Activated naive CD4-positive, alpha-beta T cell treated with anti-CD3 and anti-CD28 coated beads for 36 hours (primary cell): ENCODE measurements around the gene PASK. TPM values are rescaled to one million over a fixed set of nuclear protein-coding genes. Genes with fewer than 3 reads are reported as not detected.

Experiments used
- CTCF ChIA-PET: fragments of 350-600 bp; sonication (Branson Sonifier 250); formaldehyde crosslinking; loops from one replicate; lab custom pipeline; 2021; ENCODE audit warnings: antibody characterized with exemption; lab: Charles Lee
- DNase-seq: peaks from one replicate; pipeline ENCODE4 v3.0.0-alpha.2; 2020
- H3K27ac Mint-ChIP-seq: one replicate; pipeline ENCODE4 v1.8.0; 2021; ENCODE audit warnings: mild to moderate bottlenecking, mixed read lengths
- H3K27me3 Mint-ChIP-seq: one replicate; pipeline ENCODE4 v1.8.0; 2021; ENCODE audit warnings: low read depth, mixed read lengths
- H3K36me3 Mint-ChIP-seq: one replicate; pipeline ENCODE4 v1.8.0; 2021; ENCODE audit warnings: low read depth, mixed read lengths
- H3K4me1 Mint-ChIP-seq: one replicate; pipeline ENCODE4 v1.8.0; 2021; ENCODE audit warnings: low read depth, mixed read lengths
- H3K4me3 Mint-ChIP-seq: one replicate; pipeline ENCODE4 v1.8.0; 2021; ENCODE audit warnings: mild to moderate bottlenecking, moderate library complexity, mixed read lengths
- H3K9me3 Mint-ChIP-seq: one replicate; pipeline ENCODE4 v1.8.0; 2021; ENCODE audit warnings: mixed read lengths
- intact Hi-C: fragments of 100-400 bp; cut with micrococcal nuclease; formaldehyde crosslinking; loops from one replicate; pipeline ENCODE4 v1.15.1; 2023
- total RNA-seq, 2 experiments: library from RNA; stranded (reverse); gene quantifications; one replicate each; pipeline ENCODE4 v1.2.3, GENCODE V29; 2021

Gene PASK
- total RNA-seq, 2 experiments from 2014 or later = 71.5 to 72.0 TPM

DNA sequence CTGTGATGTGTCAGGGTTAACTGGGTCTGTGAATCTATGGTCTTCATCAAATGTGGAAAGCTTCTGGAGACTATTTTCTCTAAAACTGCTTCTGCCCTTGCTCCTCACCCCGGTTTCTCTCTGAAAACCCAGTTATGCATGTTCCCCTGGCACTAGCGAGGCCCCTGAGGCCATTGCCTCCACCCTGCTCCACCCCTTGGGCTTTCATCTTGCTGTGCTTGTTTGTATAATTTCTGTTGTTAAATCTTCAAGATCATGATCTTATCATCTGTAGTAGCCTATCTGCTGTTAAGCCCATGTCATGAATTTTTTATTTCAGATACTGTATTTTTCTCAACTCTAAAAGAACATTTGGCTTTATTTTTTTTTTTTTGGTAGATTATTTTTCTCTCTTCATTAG is 24.3 kb upstream of the PASK start:
- CTCF ChIA-PET = interaction anchor here (0.6 kb wide), 1 partner anchor 95 kb away, joined by 3 read pairs; no protein-coding TSS in a partner anchor
- no peak overlapping the region for H3K27ac Mint-ChIP-seq
- no peaks in the 10 kb centered on the region for H3K27me3 Mint-ChIP-seq
- peaks cover 47% of the 10 kb centered on the region for H3K36me3 Mint-ChIP-seq
- no peak for DNase-seq
- peaks cover 15% of the 10 kb centered on the region for H3K9me3 Mint-ChIP-seq
- no peaks in the 10 kb centered on the region for H3K4me1 Mint-ChIP-seq
- intact Hi-C loops = no loop called here
- no peak overlapping the region for H3K4me3 Mint-ChIP-seq

DNA sequence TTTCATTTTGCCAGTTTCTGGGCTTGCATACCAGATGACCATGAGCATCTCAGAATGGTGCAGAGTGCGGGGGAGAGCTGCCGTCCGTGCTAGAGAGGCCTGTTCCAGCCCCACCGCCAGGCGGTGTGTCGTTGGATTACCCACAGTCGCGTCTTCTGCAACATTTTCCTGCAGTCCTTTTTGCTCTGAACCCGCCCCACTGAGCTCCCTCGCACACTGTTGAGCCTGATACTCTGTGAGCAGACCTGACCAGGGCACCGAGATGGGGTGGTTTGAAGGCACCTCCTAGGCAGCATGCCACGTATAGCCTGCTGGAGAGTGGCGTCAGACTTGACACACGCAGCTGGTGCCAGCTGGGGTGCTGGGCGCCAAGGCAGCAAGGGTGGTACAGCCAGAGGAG is 19.1 kb upstream of the PASK start:
- H3K27me3 Mint-ChIP-seq = no peaks in the 10 kb centered on the region
- no peak overlapping the region for H3K4me3 Mint-ChIP-seq
- no peak overlapping the region for H3K27ac Mint-ChIP-seq
- peaks cover 55% of the 10 kb centered on the region for H3K36me3 Mint-ChIP-seq
- H3K4me1 Mint-ChIP-seq = no peaks in the 10 kb centered on the region
- no peak for DNase-seq
- peaks cover 15% of the 10 kb centered on the region for H3K9me3 Mint-ChIP-seq
- intact Hi-C loops = no loop called here
- CTCF ChIA-PET = no interaction called here

DNA sequence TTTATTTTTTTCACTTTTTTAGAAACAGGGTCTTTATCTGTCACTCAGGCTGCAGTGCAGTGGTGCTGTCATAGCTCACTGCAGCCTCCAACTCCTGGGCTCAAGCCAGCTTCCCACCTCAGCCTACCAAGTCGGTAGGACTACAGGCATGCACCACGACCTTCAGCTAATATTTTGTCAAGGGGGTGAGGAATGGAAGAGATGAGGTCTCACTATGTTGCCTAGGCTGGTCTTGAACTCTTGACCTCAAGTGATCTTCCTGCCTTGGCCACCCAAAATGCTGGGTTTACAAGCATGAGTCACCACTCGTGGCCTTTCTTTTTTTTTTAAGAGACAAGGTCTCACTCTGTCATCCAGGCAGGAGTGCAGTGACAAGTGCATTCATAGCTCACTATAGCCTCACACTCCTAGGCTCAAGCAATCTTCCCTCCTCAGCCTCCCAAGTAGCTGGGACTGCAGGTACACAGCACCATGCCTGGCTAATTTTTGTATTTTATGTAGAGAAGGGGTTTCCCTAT is 14.4 kb upstream of the PASK start:
- no peaks in the 10 kb centered on the region for H3K4me1 Mint-ChIP-seq
- H3K27ac Mint-ChIP-seq = no peak overlapping the region
- no peaks in the 10 kb centered on the region for H3K27me3 Mint-ChIP-seq
- no peaks in the 10 kb centered on the region for H3K9me3 Mint-ChIP-seq
- CTCF ChIA-PET = interaction anchor here (0.7 kb wide), 1 partner anchor 8 kb away, joined by 3 read pairs; no protein-coding TSS in a partner anchor
- peaks cover 30% of the 10 kb centered on the region for H3K36me3 Mint-ChIP-seq
- DNase-seq = no peak
- no peak overlapping the region for H3K4me3 Mint-ChIP-seq
- intact Hi-C loops = no loop called here

DNA sequence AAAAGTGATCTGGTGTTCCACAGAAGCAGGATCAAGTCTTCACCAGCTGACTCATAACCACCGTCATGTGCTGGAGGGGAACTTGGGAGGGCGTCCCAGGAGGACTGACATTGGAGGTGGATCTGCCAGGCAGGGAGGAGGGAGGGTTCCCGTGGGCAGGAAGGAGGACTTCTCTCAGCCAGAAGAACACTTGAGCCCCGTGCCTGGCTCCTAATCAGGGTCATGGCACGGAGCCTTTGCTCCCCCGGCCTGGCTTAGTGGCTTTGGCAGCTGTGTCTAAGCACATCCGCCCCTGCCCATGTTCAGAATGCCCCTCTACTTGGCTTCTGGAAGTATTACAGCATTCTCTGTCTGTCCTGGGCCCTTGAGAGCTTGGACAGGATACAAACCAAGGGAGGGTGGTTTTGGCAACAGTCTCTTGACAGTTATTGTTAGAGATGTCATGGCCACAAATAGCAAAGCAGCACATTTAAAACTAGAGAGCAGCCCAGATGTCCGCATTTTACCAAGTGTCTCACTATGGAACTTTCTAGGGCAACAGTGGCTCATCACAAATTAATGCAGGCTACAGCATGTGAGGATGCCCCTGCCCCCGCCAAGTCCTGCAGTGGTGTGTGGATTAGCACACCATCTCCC is 12.5 kb upstream of the PASK start:
- CTCF ChIA-PET = no interaction called here
- no peak for DNase-seq
- Mint-ChIP-seq H3K4me3 (no peak overlapping the region), H3K4me1 (no peaks in the 10 kb centered on the region), H3K27me3 (no peaks in the 10 kb centered on the region), H3K27ac (no peak overlapping the region), H3K9me3 (no peaks in the 10 kb centered on the region), H3K36me3 (peaks cover 26% of the 10 kb centered on the region)
- intact Hi-C loops = no loop called here

DNA sequence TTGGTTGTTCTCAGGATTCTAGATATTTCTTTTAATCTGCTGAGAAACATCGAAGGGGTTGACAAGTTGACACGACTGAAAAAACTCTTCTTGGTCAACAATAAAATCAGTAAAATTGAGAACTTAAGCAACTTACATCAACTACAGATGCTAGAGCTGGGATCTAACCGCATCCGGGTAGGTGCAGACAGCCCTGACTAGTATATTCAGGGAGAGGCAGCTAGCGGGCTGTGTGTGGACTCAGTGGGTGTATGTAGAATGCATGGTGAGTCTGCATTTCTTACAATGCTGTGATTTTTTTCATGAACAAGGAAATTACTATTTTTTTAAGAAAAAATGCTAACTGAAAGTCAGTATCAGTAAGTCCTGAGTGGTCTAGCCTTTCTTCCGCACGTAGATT is 11.0 kb upstream of the PASK start:
- CTCF ChIA-PET = no interaction called here
- intact Hi-C loops = no loop called here
- Mint-ChIP-seq H3K27me3 (no peaks in the 10 kb centered on the region), H3K9me3 (no peaks in the 10 kb centered on the region), H3K4me1 (no peaks in the 10 kb centered on the region), H3K4me3 (no peak overlapping the region), H3K36me3 (peaks cover 20% of the 10 kb centered on the region), H3K27ac (no peak overlapping the region)
- DNase-seq = no peak

DNA sequence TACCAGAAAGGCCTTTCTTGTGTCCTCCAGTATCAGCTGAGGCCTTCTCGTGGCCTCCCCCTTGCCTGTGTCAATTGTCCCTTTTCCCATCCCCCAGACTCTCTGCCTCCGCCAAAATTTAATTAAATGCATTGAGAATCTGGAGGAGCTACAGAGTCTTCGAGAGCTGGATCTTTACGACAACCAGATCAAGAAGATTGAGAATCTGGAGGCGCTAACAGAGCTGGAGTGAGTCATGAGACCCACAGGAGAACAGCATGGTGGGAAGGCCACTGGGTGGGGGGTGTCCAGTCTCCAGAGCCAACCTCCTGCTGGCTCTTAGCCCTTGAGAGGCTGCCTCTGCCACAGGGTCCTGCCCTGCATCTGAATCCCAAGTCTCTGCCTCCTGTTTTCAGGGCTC is 9.8 kb upstream of the PASK start:
- CTCF ChIA-PET = no interaction called here
- Mint-ChIP-seq H3K27ac (peak overlapping the region; percentile 36), H3K27me3 (no peaks in the 10 kb centered on the region)

DNA sequence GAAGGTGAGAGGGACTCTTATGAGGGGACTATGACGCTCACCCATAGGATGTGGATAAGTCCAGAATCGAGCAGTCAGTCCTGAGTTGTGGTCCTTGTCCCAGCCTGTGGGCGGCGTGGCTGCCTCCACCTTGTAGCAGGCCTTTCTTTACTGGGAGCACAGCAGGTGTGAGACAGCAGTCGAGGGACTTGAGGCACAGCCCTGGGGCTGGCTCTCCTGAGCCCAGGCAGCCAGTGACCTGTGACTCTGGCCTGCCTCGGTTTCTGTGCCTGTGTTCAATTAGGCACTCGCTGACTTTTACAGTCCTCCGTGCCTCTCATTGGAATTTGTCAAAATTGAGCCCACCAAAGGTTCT is 9.3 kb upstream of the PASK start:
- Mint-ChIP-seq H3K4me3 (no peak overlapping the region), H3K36me3 (peaks cover 16% of the 10 kb centered on the region), H3K27ac (no peak overlapping the region), H3K4me1 (peaks cover 12% of the 10 kb centered on the region), H3K27me3 (no peaks in the 10 kb centered on the region), H3K9me3 (no peaks in the 10 kb centered on the region)
- DNase-seq = no peak
- CTCF ChIA-PET = no interaction called here
- intact Hi-C loops = no loop called here

More for the DNA sequence above, 9.8 kb upstream of the PASK start:
- Mint-ChIP-seq H3K36me3 (peaks cover 19% of the 10 kb centered on the region), H3K9me3 (no peaks in the 10 kb centered on the region), H3K4me1 (peaks cover 9% of the 10 kb centered on the region), H3K4me3 (no peak overlapping the region)
- DNase-seq = no peak
- intact Hi-C loops = no loop called here

DNA sequence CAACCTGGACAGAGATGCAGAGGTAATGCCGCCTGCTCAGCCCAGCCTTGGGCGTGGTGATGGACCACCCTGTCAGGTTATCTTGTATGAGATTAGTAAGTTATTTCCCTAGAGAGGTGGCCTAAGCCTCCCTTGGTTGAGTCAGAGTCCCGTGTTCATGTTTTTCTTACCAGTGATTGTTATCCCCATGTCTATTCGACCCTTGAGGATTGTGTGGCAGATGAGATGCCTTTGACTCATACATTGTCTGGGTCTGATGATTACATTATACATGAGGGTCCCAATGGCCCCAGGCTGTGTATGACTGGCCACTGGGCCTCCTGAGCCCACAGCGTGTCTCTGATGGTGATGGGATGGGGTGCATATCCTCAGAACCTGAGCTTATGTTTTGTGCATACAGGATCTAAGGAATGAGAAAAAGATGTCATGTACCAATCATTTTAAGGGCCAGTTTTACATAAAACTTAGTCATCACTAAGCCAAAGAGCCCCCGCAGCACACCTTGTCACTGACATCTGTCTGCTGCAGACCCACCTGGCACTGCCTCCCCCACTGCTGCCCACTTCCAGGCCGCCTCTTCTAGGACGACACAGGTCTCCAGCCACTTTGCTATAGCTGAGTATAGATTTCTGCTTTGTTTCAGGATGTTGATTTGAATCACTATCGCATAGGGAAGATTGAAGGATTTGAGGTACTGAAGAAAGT is 8.7 kb upstream of the PASK start:
- no peak for DNase-seq
- H3K27me3 Mint-ChIP-seq = no peaks in the 10 kb centered on the region
- H3K36me3 Mint-ChIP-seq = peaks cover 16% of the 10 kb centered on the region
- no peaks in the 10 kb centered on the region for H3K9me3 Mint-ChIP-seq
- H3K27ac Mint-ChIP-seq = no peak overlapping the region
- CTCF ChIA-PET = no interaction called here
- intact Hi-C loops = no loop called here
- H3K4me1 Mint-ChIP-seq = peaks cover 17% of the 10 kb centered on the region
- no peak overlapping the region for H3K4me3 Mint-ChIP-seq

DNA sequence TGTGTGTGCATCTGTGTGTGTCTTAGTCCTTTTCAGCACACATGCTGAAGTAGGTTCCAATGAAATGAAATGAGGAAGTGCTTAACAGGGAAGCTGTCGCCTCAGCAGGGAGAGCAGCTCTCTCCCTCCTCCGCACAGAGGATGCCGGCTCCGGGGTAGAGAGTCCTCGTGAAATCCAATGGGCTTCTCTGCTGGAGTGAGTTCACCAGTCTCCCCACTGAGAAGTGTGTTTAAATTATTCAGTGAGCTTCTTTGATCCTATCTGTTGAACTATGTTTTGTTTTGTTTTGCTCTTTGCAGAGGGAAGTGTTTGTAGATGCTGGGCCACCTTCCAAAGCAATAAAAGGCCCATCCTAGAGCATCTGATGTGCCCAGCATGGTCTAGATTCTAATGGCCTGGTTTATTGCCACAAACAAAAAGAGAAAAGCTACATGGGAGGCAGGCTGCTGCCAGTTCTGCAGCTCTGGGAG is 7.7 kb upstream of the PASK start:
- DNase-seq = no peak
- H3K27me3 Mint-ChIP-seq = no peaks in the 10 kb centered on the region
- intact Hi-C loops = no loop called here
- H3K27ac Mint-ChIP-seq = no peak overlapping the region
- CTCF ChIA-PET = interaction anchor here (0.5 kb wide), 1 partner anchor 159 kb away, joined by 3 read pairs; the partner anchor contains the start of genes HDLBP and SEPTIN2
- peaks cover 21% of the 10 kb centered on the region for H3K4me1 Mint-ChIP-seq
- H3K4me3 Mint-ChIP-seq = no peak overlapping the region
- H3K36me3 Mint-ChIP-seq = peaks cover 12% of the 10 kb centered on the region
- no peaks in the 10 kb centered on the region for H3K9me3 Mint-ChIP-seq

DNA sequence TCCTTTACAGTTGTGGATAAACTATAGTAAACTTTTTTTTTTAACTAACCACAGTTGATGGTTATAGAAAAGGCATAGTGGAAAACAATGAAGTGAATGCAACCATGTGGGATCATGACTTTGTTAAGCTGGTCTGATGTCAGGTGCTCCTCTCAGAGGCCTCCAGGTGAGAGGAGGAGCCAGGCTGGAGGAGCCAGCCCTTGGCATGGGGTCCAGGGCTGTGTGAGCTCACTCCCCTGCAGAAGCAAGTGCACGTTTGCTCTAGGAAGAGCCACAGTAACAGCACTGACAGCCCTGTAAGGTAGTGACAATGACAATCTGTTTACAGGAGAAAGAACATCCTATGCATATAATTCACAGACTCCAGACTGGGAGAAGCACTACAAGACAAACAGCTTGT is 6.7 kb upstream of the PASK start:
- peaks cover 31% of the 10 kb centered on the region for H3K4me1 Mint-ChIP-seq
- H3K36me3 Mint-ChIP-seq = peaks cover 12% of the 10 kb centered on the region
- no peak overlapping the region for H3K27ac Mint-ChIP-seq
- DNase-seq = no peak
- no peak overlapping the region for H3K4me3 Mint-ChIP-seq
- intact Hi-C loops = no loop called here
- H3K9me3 Mint-ChIP-seq = no peaks in the 10 kb centered on the region
- CTCF ChIA-PET = interaction anchor here (0.6 kb wide), 1 partner anchor 8 kb away, joined by 3 read pairs; no protein-coding TSS in a partner anchor
- no peaks in the 10 kb centered on the region for H3K27me3 Mint-ChIP-seq

DNA sequence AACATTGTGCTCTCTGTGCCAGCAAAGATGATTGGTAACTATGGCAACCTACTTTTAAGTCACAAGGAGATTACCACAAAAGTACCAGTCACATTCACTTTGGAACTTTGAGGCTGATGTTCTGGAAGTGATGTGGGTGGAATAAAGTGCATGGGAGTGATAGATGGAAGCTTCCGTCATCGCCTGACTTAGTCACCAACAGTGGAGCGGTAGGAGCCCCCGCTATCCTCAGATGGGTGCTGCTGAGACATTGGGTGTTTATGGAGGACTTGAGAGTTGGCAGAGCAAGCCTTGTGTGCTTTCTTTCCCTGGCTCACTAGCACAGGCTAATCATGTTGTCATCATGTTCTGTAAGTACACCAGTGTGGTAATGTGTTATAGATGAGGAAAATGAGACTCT is 5.6 kb upstream of the PASK start:
- H3K9me3 Mint-ChIP-seq = no peaks in the 10 kb centered on the region
- no peaks in the 10 kb centered on the region for H3K27me3 Mint-ChIP-seq
- DNase-seq = peak; percentile 50
- peak overlapping the region; percentile 28 for H3K27ac Mint-ChIP-seq
- intact Hi-C loops = loop anchor here (5.0 kb wide), 2 partner anchors 303 to 457 kb away; no protein-coding TSS in a partner anchor
- peaks cover 11% of the 10 kb centered on the region for H3K36me3 Mint-ChIP-seq
- CTCF ChIA-PET = interaction anchor here (0.6 kb wide), 1 partner anchor 241 kb away, joined by 3 read pairs; no protein-coding TSS in a partner anchor
- no peak overlapping the region for H3K4me3 Mint-ChIP-seq
- peaks cover 34% of the 10 kb centered on the region for H3K4me1 Mint-ChIP-seq

DNA sequence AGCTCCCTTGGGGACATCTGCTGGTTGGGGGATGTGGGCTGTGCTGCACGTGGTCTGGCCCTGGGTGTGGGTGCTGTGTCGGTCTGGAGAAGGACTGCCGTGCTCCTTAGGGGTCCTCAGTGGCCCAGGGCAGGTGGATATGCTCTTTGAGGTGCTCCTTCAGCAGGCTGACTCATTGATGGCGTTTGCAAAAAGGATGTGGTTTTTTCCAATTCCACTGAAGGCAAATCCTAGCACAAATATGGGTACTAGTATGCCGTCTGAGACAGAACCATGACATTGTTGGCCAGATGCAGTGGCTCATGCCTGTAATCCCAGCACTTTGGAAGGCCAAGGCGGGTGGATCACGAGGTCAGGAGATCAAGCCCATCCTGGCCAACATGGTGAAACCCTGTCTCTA is 4.3 kb upstream of the PASK start:
- peaks cover 7% of the 10 kb centered on the region for H3K36me3 Mint-ChIP-seq
- no peaks in the 10 kb centered on the region for H3K27me3 Mint-ChIP-seq
- H3K27ac Mint-ChIP-seq = peak overlapping the region; percentile 64
- no peak for DNase-seq
- H3K4me3 Mint-ChIP-seq = no peak overlapping the region
- intact Hi-C loops = loop anchor here (5.0 kb wide), 2 partner anchors 301 to 459 kb away; no protein-coding TSS in a partner anchor
- no peaks in the 10 kb centered on the region for H3K9me3 Mint-ChIP-seq
- CTCF ChIA-PET = interaction anchor here (1.0 kb wide), 1 partner anchor 170 kb away, joined by 3 read pairs; no protein-coding TSS in a partner anchor
- peaks cover 34% of the 10 kb centered on the region for H3K4me1 Mint-ChIP-seq
